Retina (tissue), 1 donor: ENCODE data around the gene SMG6.
A peak's percentile ranks its signal among the peaks of the same experiment; 100 is the strongest.

ENCODE experiments used
- DNase-seq: peaks from one replicate; pipeline ENCODE4 v3.0.0-alpha.2; 2016

Gene SMG6

DNA sequence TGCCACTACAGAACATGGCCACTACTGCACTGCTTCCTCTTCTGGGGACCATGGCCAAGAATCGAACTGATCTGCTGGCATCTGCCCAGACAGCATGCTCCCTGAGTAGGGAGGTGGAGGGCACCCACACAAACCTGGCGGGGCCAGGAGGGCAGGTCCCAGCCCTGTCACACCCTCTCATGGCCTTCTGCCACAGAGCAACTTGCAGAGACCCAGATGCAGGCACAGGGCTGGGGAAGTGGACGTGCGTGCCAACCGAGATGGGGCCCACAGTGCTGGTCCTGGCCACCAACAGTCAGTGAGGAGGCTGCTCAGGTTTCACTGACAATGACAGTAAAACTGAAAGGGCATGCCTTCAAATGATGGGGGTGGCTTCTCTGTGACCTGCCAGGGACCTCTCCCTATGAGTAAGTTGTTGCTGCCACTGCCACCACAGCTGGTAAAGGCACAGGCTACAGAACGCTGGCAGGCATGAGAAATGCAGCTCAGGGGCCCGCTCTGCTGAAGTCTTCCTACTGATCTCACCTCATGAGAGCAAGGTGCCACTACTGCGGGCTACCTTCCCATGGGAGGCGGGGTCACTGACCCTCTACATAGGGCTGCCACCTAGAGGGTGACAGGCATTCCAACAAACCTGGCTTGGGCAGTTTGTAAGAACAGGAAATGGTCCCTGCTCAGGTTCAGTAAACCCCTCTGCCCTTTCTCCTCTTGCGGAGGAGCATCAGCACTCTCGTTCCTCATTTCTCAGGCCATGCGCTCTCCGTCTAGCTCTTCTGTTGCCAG, 233.2 kb downstream of the SMG6 start:
- no peak for DNase-seq

DNA sequence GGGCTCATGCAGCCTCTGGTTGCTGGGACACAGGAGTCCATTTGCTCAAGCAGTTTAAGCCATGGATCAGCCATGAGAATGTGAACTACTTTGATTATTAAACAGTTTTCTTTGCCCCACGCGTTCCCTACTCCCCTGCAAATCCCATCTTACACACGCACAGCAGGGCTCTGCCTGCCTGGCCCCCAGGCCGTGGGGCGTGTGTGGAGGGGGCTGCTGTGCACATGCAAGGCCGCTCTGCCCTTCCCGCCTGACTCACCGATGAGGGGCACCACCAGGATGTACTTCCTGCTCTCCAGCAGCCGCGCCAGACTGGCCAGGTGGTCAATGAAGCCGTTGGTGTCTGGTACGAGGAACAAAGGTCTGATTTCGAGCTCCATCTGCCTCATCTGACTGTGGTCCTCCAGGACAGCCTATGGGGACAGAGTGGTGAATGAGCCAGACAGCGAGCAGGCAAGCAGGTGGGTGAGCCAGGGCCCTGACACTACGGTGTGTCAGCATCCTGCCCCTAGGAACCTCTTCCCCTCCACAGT, 235.0 kb downstream of the SMG6 start:
- DNase-seq: no peak

DNA sequence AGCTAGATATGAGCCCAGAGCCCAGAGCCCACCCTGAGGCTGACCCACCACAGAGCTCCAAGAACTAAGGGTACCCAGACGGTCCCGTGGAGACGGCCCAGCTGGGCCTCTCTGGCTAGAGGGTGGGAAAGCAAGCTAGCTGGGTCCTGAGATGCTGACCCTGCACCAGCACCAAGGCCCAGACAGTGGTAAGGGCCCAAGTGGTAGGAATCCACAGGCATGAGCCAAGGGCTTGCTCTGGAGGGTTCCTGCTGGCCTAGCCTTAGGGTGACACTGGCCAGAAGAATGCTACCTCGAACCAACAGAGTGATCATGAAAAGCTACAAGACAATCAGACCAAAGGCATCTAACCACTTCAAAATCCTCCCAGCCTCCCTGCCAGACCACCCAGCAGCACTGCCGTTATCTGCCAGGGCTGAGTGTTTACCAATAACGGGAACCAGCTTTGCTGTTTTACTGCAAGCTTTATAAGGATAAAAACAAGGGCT, 235.5 kb downstream of the SMG6 start:
- no peak for DNase-seq

DNA sequence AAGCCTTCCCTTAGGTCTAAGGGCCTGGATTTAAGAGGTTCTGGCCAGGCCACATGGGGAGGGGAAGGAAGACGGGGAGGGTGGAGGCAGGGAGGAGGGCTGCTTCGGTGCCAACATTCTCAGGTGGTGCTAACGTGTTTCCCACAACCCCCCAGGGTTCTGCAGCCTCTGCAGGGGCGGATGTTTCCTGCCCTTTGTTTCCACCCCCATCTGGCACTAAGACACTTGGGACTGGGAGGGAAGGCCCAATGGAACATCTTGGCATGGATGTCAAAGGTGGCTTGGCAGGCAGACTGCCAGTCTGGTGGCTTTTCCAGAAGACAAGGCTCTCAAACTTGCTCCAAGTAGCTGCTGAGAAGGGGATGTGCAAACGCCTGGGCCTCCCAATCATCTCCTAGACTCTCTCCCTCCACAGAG, 236.0 kb downstream of the SMG6 start:
- DNase-seq: no peak

DNA sequence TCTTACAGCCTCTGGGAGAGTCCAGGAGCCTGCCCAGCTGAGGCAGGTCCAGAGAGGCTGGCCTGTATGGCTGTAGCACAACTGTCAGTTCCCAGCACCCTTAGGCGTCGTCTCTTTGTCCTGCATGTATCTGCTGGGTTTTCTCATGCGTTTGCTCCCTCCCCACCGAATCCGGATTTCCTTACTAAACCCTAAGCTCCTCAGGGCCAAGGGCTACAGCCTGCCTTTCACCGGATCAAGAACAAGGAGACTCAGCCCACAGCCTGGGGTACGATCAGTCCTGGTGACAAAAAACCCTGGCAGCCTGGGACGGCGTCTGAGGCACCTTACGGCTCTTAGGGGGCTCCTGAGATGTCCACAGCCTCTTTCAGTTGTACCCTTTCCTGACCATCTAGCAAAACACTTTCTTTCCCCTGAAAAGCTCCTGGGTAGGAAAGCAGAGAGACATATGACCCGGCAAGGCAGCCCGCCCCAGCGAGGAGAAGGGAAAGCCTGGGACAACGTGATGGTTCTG, 236.5 kb downstream of the SMG6 start:
- peak; percentile 43 for DNase-seq

DNA sequence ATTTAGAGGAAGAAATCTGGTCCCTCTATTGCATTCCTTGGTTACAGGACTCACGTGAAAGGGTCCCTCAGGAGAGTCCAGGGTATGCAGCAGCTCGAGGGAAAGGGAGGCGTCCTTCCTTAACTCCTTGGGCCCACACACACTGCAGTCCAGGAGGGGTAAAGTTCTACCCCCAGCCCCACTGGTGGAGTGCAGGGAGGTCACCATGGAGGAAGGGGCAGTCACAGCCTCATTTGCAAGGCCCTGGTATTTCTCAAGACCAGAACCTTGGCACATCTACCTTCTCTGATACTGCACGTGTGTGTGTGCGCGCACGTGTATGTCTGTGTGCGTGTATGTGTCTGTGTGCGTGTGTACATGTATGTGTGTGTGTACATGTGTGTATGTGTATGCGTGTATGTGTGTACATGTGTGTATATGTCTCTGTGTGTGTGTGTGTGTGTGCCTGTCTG, 237.6 kb downstream of the SMG6 start:
- no peak for DNase-seq

DNA sequence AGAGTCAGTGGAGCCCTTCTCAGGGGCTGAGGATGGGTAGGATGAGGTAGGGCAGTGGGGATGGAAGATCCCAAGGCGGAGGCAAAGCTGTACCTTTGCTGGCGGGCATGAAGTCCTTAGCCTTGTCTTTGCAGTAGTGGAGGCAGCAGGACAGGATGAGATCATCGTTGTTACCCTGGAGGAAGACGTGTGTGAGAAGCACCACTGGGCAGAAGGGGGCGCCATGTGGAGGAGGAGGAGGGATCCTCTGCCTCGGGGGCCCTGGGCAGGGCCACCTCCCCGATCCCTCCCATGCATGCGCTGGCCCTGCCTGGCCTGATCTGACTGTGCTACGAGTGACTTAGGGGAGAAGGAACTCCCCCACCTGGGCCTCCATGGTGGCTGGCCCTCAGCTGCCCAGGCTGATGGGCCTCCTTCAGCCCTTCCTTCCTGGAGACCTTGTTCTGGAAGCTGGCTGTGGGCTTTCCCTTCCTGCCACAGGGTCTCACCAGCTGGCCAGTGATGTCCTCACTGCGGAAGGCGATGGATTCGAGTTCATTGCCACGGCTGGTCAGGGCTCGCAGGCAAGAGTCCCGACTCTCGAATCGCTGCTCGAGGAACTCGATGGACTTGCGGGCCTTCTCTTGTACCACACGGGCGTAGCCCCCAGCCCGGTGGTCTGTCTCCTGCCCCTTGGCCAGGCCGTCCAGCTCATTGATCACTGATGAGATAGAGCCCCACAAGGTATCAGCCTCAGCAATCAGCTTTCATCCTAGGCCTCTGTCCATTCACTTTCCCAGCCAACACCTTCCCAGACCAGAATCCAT, 238.4 kb downstream of the SMG6 start:
- no peak for DNase-seq

DNA sequence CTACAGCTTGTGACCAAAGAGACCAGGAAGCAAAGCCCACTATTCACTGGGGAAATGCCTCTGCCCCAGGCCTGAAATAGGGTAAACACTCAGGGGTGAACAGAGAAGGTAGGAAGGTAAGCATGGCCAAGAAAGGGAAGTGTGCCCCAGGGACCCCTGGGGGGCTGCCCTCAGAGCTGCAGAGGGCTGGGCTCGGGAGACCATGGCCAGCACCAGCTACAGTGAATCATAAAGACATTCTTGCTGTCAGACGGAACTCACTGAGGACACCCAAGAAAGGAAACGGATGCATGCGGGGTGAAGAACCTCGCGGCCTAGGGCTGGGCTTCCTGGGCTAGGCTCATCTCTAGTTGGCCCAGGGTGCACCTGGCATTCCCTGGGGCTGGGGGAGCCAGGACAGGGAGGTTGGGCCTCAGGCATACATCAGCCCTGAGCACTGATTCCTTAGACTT, 239.0 kb downstream of the SMG6 start:
- no peak for DNase-seq

DNA sequence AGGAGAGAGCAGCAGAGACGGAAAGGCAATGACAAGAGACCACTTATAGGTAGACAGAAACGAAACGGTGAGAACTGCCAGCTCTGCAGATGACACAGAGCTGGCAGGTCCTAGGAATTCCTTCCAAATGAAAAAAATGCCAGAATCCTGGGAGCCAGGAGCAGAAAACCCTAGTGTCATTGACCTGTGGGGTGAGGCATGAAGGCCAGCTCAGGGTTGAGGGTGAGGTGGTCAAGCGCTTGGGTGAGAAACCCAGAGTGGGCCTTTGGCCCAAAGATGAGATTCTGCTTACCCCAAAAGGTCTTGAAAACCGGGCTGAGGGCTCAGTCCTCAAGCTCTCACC, 239.5 kb downstream of the SMG6 start:
- no peak for DNase-seq

DNA sequence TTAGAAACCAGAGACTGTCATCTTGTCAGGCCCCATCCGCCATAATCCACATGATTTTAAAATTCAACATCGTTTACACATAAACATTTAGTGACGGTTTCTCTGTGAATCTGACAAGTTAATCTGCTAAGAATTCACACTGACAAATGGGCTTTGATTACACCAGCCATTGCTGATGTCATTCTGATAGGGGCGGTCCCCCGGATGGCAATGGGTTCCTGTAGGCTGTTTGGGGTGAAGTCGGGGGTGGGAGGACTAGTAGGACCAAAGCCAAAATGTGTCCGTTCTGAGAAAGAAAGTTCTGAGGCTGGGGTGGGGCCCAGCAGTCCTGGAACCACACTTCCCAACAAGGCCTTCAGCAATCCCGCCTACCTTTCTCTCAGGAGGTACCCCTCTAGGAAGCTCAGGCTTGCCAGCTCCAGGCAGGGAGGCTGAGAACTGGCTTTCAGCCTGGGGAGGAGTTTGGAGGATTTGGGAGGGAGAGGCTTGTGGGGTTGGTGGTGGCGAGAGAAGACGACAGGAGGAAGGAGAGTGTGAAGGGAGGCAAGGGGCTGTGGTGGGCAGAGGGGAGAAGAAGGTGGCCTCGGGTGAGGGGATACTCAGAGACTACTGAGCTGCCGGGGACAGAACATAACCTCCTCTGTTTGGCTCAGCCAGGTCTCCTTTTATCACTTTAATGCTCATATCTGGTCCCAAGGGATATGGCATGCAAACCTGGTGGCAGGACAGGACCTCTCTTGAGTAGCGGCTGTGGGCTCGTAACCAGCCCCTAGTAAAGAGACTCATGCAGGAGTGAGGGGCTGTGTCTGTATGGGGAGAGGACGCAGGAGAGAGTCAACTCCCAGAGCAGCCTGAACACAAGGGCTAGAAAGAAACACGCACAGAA, 240.1 kb downstream of the SMG6 start:
- no peak for DNase-seq

DNA sequence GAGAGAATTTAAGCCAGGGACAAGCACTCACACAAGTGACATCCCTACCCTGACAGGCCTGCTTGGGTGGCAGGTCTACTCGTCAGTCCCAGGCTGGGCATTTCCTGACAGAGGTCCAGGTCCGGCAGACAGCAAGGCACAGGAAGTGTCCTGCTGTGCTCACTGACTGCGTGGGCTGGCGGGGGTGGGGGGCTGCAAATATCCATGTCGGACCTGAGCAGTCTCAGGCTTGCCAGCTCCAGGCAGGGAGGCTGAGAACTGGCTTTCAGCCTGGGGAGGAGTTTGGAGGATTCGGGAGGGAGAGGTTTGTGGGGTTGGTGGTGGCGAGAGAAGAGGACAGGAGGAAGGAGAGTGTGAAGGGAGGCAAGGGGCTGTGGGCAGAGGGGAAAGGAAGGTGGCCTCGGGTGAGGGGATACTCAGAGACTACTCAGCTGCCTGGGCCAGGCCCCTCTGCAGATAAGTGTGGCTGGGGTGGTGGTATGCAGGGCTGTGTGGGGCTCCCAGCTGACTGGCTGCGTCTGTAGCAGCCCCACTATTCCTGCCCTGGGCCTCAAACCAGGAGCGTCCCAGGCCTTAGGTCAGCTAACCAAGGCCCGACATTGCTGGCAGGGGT, 240.9 kb downstream of the SMG6 start:
- no peak for DNase-seq

DNA sequence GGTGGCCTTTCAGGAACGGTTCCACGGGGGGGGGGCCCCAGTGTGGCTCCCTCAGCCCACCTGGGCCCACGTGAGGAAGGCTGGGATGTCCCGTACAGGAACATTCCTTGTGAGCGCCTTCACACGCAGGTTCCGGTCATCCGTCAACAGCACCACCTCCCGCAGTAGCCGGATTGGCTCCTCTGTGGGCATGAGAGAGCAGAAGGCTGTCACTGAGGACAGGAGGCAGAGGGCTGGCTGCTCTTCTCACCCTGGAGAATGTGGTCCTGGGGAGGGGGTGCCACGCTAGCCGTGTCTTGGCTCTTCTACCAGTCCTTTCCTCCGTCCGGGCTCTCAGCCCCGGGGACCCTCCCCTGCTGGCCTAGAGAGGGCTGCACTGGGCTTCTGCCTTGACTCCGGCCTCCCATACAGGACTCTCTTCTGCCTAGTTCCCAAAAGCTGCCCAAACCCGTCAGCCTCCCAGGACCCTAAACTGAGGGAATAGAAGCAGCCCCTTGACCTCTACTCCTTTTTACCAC, 242.1 kb downstream of the SMG6 start:
- no peak for DNase-seq

DNA sequence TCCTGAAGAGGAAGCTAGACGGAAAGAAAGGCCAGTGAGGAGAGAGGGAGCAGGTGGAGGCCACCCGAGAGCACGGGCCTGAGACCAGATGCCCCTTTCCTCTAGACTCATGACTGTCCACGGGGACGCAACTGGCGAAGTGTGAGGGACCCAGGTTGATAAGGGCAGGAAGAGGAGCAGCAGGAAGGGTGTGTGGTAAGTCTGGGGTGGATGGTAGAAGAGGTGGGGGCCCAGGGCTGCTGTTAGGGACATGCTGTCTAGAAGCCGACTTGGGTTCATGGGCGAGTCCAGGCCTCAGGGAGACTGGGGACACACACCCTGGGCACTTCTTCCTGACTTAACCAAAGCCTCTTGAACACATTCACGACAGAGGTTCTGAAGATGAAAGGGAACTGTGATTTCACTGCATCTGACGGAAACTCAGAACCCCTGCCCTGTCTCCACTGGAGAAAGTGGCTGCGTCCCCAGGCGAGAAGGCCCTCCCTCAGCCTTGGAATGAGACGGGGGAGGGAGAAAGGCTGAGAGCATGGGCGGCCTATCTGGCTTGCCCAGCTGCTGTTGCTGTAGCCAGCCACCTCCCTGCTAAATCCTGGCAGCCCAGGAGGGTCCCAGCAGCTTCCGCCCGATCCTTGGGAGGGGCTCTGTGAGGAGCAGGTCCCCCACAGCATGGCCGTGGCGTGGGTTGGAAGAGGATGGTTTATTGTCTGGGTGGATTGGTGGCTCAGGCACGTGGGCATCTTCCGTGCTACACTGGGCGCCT, 242.7 kb downstream of the SMG6 start:
- DNase-seq: no peak

DNA sequence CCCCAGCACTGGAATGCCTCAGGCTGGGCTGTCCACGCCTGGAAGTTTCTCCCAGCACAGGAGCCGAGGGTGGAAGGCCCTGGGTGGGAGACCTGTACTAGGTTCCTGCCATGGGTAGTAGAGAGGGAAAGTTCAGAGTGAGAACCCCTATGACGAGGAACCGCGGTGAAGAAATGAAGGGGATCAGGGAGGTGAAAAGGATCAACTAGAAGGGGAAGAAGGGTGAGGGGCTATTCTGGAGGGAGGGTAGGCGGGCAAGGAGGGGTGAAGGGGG, 243.3 kb downstream of the SMG6 start:
- no peak for DNase-seq

DNA sequence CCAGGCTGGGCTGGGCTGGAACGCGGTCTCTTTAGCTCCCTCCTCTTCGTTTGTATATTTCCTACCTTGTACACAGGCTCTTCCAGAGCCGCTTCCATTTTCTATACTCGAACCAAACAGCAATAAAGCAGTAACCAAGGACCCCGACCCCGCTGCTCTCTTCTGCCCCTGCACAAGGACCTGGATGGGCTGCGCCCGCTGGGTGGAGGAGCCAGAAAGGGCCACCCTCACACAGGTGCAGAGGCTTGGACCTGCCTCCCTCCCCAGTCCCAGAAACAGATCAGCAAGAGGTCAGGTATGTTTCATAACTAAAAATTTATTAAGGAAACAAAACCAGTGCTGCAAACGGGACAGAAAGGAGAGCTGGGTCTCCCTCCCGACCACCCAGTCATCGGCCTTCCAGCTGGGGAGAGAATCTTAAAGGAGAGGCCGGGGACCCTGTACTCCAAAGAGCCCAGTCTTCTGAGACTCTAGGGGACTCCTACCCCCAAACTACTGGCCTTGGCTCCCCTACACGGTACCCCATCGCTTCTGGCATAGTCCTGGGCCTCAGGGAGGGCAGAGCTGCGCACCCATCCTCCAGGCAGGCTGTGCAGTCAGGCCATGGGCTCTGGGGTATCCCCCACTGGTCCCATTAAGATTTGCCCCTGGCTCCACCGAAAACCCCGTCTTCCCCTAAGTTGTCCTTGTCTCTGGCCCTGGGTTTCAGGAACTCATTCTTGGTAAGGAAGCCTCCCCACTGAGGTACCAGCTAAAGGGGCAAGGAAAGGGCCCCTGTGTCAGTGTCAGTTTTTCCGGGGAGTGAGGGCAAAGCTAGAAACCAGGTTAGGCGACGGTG, 243.8 kb downstream of the SMG6 start:
- DNase-seq: no peak

DNA sequence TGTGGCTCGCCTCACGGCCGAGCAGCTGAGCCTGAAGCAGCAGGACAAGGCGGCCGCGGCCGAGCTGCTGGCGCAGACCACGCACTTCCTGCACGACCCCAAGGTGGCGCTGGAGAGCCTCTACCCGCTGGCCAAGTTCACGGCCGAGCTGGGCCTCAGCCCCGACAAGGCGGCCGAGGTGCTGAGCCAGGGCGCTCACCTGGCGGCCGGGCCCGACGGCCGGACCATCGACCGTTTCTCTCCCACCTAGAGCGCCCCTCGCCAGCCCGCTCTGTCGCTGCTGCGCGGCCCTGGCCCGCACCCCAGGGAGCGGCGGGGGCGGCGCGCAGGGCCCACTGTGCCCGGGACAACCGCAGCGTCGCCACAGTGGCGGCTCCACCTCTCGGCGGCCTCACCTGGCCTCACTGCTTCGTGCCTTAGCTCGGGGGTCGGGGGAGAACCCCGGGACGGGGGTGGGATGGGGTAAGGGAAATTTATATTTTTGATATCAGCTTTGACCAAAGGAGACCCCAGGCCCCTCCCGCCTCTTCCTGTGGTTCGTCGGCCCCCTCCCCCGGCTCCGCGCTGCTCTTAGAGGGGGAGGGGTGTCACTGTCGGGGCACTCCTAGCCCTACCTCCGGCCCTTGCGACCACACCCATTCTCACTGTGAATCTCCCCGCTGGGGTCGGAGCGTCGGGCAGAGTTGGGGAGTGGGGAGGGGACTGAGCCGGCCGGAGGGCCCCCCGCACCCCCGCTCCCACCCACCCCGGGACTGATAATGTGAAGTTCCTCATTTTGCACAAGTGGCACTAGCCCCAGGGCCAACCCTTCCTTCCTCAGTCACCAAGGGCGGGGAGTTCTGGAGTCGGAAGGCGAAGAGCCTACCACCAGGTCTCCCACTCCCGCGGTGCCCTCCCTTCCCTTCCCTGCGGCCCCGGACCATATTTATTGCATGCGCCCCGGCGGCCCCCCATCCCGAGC, 244.7 kb downstream of the SMG6 start:
- peak; percentile 52 for DNase-seq

DNA sequence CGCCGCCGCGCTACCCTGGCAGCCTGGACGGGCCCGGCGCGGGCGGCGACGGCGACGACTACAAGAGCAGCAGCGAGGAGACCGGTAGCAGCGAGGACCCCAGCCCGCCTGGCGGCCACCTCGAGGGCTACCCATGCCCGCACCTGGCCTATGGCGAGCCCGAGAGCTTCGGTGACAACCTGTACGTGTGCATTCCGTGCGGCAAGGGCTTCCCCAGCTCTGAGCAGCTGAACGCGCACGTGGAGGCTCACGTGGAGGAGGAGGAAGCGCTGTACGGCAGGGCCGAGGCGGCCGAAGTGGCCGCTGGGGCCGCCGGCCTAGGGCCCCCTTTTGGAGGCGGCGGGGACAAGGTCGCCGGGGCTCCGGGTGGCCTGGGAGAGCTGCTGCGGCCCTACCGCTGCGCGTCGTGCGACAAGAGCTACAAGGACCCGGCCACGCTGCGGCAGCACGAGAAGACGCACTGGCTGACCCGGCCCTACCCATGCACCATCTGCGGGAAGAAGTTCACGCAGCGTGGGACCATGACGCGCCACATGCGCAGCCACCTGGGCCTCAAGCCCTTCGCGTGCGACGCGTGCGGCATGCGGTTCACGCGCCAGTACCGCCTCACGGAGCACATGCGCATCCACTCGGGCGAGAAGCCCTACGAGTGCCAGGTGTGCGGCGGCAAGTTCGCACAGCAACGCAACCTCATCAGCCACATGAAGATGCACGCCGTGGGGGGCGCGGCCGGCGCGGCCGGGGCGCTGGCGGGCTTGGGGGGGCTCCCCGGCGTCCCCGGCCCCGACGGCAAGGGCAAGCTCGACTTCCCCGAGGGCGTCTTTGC, 245.6 kb downstream of the SMG6 start:
- peak; percentile 74 for DNase-seq

DNA sequence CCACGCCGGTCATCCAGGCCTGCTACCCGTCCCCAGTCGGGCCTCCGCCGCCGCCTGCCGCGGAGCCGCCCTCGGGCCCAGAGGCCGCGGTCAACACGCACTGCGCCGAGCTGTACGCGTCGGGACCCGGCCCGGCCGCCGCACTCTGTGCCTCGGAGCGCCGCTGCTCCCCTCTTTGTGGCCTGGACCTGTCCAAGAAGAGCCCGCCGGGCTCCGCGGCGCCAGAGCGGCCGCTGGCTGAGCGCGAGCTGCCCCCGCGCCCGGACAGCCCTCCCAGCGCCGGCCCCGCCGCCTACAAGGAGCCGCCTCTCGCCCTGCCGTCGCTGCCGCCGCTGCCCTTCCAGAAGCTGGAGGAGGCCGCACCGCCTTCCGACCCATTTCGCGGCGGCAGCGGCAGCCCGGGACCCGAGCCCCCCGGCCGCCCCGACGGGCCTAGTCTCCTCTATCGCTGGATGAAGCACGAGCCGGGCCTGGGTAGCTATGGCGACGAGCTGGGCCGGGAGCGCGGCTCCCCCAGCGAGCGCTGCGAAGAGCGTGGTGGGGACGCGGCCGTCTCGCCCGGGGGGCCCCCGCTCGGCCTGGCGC, 246.3 kb downstream of the SMG6 start:
- peak; percentile 65 for DNase-seq
